WTC11 (cell line): ENCODE measurements around the gene AKAP6.

ENCODE experiments used
- CREB1 ChIP-seq: sonication (generic); formaldehyde crosslinking; IDR thresholded peaks from 2 replicates; pipeline ENCODE4 v1.8.0; 2023; ENCODE audit warnings: mild to moderate bottlenecking, missing genetic modification reagents
- TCF7 ChIP-seq: sonication (generic); formaldehyde crosslinking; IDR thresholded peaks from 2 replicates; pipeline ENCODE4 v1.8.0; 2022; ENCODE audit warnings: mild to moderate bottlenecking, low read depth, missing genetic modification reagents, moderate library complexity
- ZNF423 ChIP-seq: fragments of 250-450 bp; sonication (Bioruptor Pico); IDR thresholded peaks from 2 replicates; pipeline ENCODE4 v2.1.2; 2022; ENCODE audit warnings: mild to moderate bottlenecking, moderate library complexity
- TF ChIP-seq, protein P1 (sequence below): fragments of 200-600 bp; IDR thresholded peaks from 2 replicates; pipeline ENCODE4 v1.8.0; 2022; ENCODE audit warnings: antibody characterized with exemption
- TF ChIP-seq, protein P2 (sequence below): sonication (generic); formaldehyde crosslinking; IDR thresholded peaks from 2 replicates; pipeline ENCODE4 v1.8.0; 2023; ENCODE audit warnings: missing genetic modification reagents

DNA sequence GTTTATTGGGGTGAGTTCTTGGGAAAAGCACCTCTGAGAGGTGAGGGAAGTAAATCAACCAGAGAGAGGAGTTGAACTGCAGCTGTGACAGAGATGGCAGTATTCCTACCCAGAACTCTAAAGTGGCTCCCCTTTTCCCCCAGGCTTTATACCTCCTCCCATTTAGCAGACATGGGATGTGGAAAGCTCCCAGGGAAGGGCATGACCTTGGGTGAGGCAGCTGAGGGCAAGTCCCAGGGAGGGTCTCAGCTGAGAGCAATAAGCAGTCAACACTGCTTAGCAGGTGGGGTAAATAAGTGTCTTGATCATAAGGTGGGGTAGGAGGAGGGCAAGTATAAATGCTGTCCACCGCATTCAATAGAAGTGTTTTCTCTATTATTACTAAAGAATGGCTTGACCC, 143.0 kb downstream of the AKAP6 start:
- TF ChIP-seq, protein P1, sequence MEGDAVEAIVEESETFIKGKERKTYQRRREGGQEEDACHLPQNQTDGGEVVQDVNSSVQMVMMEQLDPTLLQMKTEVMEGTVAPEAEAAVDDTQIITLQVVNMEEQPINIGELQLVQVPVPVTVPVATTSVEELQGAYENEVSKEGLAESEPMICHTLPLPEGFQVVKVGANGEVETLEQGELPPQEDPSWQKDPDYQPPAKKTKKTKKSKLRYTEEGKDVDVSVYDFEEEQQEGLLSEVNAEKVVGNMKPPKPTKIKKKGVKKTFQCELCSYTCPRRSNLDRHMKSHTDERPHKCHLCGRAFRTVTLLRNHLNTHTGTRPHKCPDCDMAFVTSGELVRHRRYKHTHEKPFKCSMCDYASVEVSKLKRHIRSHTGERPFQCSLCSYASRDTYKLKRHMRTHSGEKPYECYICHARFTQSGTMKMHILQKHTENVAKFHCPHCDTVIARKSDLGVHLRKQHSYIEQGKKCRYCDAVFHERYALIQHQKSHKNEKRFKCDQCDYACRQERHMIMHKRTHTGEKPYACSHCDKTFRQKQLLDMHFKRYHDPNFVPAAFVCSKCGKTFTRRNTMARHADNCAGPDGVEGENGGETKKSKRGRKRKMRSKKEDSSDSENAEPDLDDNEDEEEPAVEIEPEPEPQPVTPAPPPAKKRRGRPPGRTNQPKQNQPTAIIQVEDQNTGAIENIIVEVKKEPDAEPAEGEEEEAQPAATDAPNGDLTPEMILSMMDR: no peak
- no peak for TF ChIP-seq CREB1 (CRISPR knock-in tag)
- TF ChIP-seq, protein P2, sequence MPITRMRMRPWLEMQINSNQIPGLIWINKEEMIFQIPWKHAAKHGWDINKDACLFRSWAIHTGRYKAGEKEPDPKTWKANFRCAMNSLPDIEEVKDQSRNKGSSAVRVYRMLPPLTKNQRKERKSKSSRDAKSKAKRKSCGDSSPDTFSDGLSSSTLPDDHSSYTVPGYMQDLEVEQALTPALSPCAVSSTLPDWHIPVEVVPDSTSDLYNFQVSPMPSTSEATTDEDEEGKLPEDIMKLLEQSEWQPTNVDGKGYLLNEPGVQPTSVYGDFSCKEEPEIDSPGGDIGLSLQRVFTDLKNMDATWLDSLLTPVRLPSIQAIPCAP (CRISPR knock-in tag): no peak
- no peak for TF ChIP-seq TCF7 (CRISPR knock-in tag)
- TF ChIP-seq ZNF423 (CRISPR knock-in tag): no peak
